NCI-H1417 treated with DMSO at 0.1 percent for 48 hours (cell line): ENCODE data around the gene ZSCAN4.

Source experiments
- DNase-seq: peaks from one replicate; lab custom pipeline; 2025; lab: John Stamatoyannopoulos, UW

Gene ZSCAN4

GRCh38 chr19:57682226-57682766 lies 13.6 kb downstream of the ZSCAN4 start:
- no peak for DNase-seq

GRCh38 chr19:57686727-57687126 lies 18.0 kb downstream of the ZSCAN4 start:
- DNase-seq, result no peak

DNA sequence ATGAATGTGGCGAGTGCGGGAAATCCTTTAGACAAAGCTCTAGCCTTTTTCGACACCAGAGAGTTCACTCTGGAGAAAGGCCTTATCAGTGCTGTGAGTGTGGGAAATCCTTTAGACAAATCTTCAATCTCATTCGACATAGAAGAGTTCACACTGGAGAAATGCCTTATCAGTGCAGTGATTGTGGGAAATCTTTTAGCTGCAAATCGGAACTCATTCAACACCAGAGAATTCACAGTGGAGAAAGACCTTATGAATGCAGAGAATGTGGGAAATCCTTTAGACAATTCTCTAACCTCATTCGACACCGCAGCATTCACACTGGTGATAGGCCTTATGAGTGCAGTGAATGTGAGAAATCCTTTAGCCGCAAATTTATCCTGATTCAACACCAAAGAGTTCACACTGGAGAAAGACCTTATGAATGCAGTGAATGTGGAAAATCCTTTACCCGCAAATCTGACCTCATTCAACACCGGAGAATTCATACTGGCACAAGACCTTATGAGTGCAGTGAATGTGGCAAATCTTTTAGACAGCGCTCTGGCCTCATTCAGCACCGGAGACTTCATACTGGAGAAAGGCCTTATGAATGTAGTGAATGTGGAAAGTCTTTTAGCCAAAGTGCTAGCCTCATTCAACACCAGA lies 18.8 kb downstream of the ZSCAN4 start:
- no peak for DNase-seq

GRCh38 chr19:57688011-57688763 lies 19.5 kb downstream of the ZSCAN4 start:
- no peak for DNase-seq

- no peak for DNase-seq
Observed at GRCh38 chr19:57689750-57690149, 21.0 kb downstream of the ZSCAN4 start.

- DNase-seq, result no peak
Observed at GRCh38 chr19:57701625-57702024, 32.9 kb downstream of the ZSCAN4 start.

DNA sequence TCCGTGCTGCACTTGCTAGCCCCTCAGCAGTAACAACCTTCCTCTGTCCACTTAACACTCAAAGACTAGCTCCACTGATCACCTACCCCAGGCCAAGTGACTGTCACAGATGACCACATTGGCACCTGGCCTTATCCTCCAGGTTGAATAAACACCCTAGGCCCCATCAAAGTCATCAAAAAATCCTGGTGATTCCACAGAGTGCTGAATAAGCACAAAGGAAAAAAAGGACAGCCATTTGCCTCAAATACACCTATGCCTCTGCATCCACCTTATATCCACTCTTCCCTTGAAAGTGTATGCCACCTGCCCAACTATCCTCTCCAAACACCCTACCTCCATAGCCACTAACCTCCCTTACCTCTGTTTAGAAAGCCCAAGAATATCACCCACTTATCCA lies 37.6 kb downstream of the ZSCAN4 start:
- DNase-seq, result no peak

- DNase-seq, result no peak
Observed at GRCh38 chr19:57708641-57709361, 40.1 kb downstream of the ZSCAN4 start, which contains the start of gene ZNF154. TSS of gene ZNF154 (minus strand) at chr19:57709204. CDS start at chr19:57708971, 233 bp downstream.

DNA sequence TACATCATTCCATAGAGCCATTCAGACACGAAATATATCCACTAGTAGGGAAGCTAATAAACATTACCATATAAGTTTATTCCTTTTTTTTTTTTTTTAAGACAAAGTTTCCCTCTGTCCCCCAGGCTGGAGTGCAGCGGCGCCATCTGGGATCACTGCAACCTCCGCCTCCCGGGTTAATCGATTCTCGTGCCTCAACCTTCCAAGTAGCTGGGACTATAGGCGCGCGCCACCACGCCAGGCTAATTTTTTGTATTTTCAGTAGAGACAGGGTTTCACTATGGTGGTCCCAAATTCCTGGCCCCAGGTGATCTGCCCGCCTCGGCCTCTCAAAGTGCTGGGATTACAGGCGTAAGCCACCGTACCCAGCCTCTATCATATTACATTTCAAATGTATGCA lies 40.9 kb downstream of the ZSCAN4 start:
- DNase-seq, result no peak

GRCh38 chr19:57712222-57712621 lies 43.5 kb downstream of the ZSCAN4 start:
- no peak for DNase-seq

DNA sequence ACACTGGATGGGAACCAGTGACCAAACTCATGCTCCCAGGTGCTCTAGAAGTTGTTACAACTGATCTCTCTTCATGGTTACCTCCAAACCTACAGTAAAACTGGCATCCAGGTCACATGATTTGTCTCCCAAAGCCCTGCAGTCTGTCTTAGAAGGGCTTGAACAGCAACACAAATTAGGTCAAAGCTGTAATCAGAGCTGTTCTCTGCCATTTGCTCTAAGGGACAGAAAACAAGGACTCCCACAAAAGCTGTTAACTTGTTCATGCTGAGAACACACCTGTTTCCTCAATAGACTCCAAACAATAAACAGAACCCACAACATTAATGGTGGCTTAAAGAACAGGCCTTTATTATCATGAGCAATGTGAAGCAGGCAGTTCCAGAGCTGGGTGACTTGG lies 50.7 kb downstream of the ZSCAN4 start:
- DNase-seq, result no peak

- DNase-seq, result no peak
Observed at GRCh38 chr19:57719901-57720519, 51.3 kb downstream of the ZSCAN4 start.

GRCh38 chr19:57720878-57721277 lies 52.1 kb downstream of the ZSCAN4 start:
- DNase-seq, result no peak
